ENCODE results near the gene SPN. TPM values are rescaled to one million over a fixed set of nuclear protein-coding genes. Genes with fewer than 3 reads are reported as not detected.
"Not testable (repeated sequence)": the region's sequence is repeated elsewhere in the genome, so short reads cannot be mapped to it uniquely, and the experiment has no call there.

Gene SPN
- total RNA-seq, 1 donor from 2014 or later, result not detected

GRCh38 chr16:29651774-29652349, 11.2 kb upstream of the SPN start:
- no peaks in the 10 kb centered on the region for H3K9me3 Mint-ChIP-seq (ENCODE audit: unreplicated experiment)
- no peaks in the 10 kb centered on the region for H3K36me3 Mint-ChIP-seq (ENCODE audit: unreplicated experiment)
- no peak overlapping the region for H3K4me3 Mint-ChIP-seq (ENCODE audit: unreplicated experiment)
- no peaks in the 10 kb centered on the region for H3K4me1 Mint-ChIP-seq (ENCODE audit: unreplicated experiment)
- H3K27ac Mint-ChIP-seq (ENCODE audit: unreplicated experiment), result no peak overlapping the region
- no peak for DNase-seq (ENCODE audit: extremely low spot score, unreplicated experiment)
- H3K27me3 Mint-ChIP-seq (ENCODE audit: unreplicated experiment), result peaks cover 2% of the 10 kb centered on the region
- no peak for TF ChIP-seq CTCF (IDR thresholded peaks at IDR 0.05)

- no peak for DNase-seq (ENCODE audit: extremely low spot score, unreplicated experiment)
- Mint-ChIP-seq H3K4me1 (ENCODE audit: unreplicated experiment) (no peaks in the 10 kb centered on the region), H3K36me3 (ENCODE audit: unreplicated experiment) (no peaks in the 10 kb centered on the region), H3K27ac (ENCODE audit: unreplicated experiment) (no peak overlapping the region), H3K4me3 (ENCODE audit: unreplicated experiment) (no peak overlapping the region), H3K27me3 (ENCODE audit: unreplicated experiment) (peaks cover 2% of the 10 kb centered on the region), H3K9me3 (ENCODE audit: unreplicated experiment) (no peaks in the 10 kb centered on the region)
- TF ChIP-seq CTCF (IDR thresholded peaks at IDR 0.05), result no peak
Observed at GRCh38 chr16:29653471-29653870, 9.6 kb upstream of the SPN start.

DNA sequence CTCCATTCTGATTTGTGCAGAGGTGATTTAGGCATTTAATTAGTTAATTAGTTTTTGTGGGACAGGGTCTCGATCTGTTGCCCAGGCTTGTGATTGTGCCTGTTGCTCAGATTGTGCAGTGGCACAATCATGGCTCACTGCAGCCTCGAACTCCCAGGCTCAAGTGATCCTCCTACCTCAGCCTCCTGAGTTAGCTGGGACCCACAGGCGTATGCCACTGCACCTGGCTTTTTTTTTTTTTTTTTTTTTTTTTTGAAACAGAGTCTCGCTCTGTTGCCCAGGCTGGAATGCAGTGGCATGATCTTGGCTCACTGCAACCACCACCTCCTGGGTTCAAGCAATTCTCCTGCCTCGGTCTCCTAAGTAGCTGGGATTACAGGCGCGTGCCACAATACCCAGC, 9.2 kb upstream of the SPN start:
- not testable (repeated sequence) for H3K27ac Mint-ChIP-seq (ENCODE audit: unreplicated experiment); H3K4me1 Mint-ChIP-seq (ENCODE audit: unreplicated experiment); H3K4me3 Mint-ChIP-seq (ENCODE audit: unreplicated experiment); H3K9me3 Mint-ChIP-seq (ENCODE audit: unreplicated experiment); H3K27me3 Mint-ChIP-seq (ENCODE audit: unreplicated experiment); DNase-seq (ENCODE audit: extremely low spot score, unreplicated experiment); H3K36me3 Mint-ChIP-seq (ENCODE audit: unreplicated experiment)

DNA sequence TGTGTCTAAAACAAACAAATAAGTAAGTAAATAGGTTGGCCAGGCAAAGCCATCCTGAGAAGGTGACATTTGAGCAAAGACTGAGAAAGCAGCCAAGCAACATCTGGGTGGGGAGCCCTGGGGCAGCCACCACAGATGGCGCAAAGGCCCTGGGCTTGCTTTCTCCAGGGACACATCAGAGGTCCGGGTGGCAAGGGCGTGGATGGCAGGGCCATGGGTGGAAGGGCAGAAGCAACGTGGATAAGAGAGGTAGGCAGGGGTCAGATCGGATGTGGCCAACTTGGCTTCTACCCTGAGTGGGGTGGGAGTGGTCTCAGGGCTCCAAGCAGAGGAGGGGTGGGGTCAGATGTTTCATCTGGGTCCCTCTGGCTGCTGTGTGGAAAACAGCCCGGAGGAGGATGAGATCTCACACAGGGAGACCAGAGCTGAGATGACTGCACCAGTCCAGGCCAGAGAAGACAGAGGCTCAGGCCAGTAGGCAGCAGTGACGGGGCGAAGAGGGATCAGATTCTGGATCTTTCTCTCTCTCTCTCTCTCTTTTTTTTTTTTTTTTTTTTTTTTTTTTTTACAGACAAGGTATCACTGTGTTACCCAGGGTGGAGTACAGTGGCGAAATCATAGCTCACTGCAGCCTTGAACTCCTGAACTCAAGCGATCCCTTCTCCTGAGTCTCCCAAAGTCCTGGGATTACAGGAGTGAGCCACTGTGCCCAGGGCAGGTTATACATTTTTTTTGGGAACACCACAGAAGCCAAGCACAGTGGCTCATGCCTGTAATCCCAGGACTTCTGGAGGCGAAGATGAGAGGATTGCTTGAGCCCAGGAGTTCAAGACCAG, 6.1 kb upstream of the SPN start:
- no peaks in the 10 kb centered on the region for H3K4me1 Mint-ChIP-seq (ENCODE audit: unreplicated experiment)
- DNase-seq (ENCODE audit: extremely low spot score, unreplicated experiment), result no peak
- no peak overlapping the region for H3K27ac Mint-ChIP-seq (ENCODE audit: unreplicated experiment)
- peaks cover 2% of the 10 kb centered on the region for H3K27me3 Mint-ChIP-seq (ENCODE audit: unreplicated experiment)
- no peak for TF ChIP-seq CTCF (IDR thresholded peaks at IDR 0.05)
- no peaks in the 10 kb centered on the region for H3K9me3 Mint-ChIP-seq (ENCODE audit: unreplicated experiment)
- no peaks in the 10 kb centered on the region for H3K36me3 Mint-ChIP-seq (ENCODE audit: unreplicated experiment)
- no peak overlapping the region for H3K4me3 Mint-ChIP-seq (ENCODE audit: unreplicated experiment)

DNA sequence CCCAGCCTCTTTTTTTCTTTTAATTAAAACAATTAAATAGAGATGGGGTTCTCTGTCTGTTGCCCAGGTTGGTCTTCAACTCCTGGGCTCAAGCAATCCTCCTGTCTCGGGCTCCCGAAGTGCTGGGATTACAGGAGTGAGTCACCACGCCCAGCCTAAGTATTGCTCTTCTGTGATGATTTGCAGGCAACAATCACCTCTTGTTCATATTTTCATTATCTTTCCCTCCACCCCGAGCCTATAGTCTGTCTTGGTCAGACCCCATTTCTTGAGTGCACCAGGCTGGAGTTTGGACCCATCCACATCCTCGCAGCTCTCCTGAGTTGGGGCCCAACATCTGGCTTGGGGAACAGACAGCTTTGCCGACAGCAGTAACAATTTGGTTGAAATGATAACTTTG, 4.3 kb upstream of the SPN start:
- Mint-ChIP-seq H3K36me3 (ENCODE audit: unreplicated experiment) (no peaks in the 10 kb centered on the region), H3K4me1 (ENCODE audit: unreplicated experiment) (no peaks in the 10 kb centered on the region), H3K4me3 (ENCODE audit: unreplicated experiment) (no peak overlapping the region), H3K27me3 (ENCODE audit: unreplicated experiment) (no peaks in the 10 kb centered on the region), H3K27ac (ENCODE audit: unreplicated experiment) (no peak overlapping the region), H3K9me3 (ENCODE audit: unreplicated experiment) (no peaks in the 10 kb centered on the region)
- no peak for TF ChIP-seq CTCF (IDR thresholded peaks at IDR 0.05)
- DNase-seq (ENCODE audit: extremely low spot score, unreplicated experiment), result no peak
